GM12865 (cell line): ENCODE data around the gene JKAMP.

ENCODE experiments used
- DNase-seq: peaks from one replicate; pipeline ENCODE4 v3.0.0; 2010; ENCODE audit warnings: low read depth
- H3K4me3 ChIP-seq: 2 replicates; pipeline ENCODE4 v1.5.1; 2011; ENCODE audit warnings: mild to moderate bottlenecking, low read depth, low read length, control low read depth
- TF ChIP-seq, protein P1 (sequence below): IDR thresholded peaks from 2 replicates; pipeline ENCODE4 v1.5.1; 2011; ENCODE audit warnings: low read length, control low read depth, low read depth, inconsistent platforms; ENCODE audit not compliant: insufficient read depth; ENCODE audit errors: missing control alignments

Gene JKAMP

DNA sequence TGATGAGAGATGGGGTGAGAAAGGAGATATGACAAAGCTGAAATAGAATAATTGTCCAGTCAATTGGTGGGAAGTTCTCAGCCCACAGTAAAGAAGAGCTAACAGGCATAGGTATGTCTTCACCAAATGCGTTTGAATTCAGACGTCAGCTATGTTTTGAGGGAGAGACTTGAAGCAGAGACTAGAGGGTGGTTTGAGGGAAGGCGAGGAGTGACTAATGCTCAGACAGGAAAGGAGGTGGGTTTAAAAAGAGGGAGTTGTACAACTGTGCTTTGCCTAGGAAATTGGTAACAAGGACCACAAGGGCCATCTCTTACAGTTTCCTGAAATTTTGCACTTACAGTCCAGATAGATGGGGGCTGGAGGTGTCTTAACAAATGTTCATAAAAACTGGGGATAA, 6.4 kb downstream of the JKAMP start:
- no peak for DNase-seq
- TF ChIP-seq, protein P1, sequence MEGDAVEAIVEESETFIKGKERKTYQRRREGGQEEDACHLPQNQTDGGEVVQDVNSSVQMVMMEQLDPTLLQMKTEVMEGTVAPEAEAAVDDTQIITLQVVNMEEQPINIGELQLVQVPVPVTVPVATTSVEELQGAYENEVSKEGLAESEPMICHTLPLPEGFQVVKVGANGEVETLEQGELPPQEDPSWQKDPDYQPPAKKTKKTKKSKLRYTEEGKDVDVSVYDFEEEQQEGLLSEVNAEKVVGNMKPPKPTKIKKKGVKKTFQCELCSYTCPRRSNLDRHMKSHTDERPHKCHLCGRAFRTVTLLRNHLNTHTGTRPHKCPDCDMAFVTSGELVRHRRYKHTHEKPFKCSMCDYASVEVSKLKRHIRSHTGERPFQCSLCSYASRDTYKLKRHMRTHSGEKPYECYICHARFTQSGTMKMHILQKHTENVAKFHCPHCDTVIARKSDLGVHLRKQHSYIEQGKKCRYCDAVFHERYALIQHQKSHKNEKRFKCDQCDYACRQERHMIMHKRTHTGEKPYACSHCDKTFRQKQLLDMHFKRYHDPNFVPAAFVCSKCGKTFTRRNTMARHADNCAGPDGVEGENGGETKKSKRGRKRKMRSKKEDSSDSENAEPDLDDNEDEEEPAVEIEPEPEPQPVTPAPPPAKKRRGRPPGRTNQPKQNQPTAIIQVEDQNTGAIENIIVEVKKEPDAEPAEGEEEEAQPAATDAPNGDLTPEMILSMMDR = no peak
- no peak overlapping the region for H3K4me3 ChIP-seq

DNA sequence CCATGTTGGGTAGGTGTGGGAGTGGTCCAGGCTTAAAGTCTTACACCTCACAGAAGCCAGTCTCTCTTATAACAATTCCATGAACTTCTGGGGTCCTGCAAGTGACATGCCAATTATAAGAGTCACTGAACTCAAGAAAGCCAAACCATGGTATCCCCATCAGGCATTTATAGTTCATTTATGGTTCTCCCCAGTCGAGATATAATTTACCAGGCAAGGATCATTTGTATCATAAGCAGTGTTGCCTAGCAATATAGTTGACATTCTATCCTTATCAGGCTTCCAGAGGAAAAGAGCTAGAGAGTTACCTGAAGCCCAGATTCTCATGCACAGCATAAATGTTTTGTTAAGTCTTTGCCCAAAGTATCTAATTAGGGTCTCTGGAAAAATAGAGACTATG, 8.1 kb downstream of the JKAMP start:
- H3K4me3 ChIP-seq = no peak overlapping the region
- no peak for DNase-seq
- TF ChIP-seq, protein P1 = no peak

DNA sequence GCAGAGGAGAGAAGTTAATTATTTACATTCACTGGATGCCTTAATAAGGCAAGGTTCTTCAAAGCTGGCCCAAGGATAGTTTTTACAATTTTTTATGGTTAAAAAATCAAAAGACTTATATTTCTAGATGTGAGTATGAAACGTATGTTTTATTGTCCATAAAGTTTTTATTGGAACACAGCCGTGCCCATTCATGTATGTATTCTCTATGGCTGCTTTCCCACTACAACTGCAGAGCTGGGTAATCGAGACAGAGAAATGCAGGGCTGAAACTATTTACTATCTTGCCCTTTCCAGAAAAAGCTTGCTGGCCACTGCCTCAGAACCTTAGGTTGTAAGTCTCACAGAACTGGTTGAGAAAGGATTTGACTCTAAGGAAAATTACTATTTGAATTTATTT, 16.4 kb downstream of the JKAMP start:
- H3K4me3 ChIP-seq = no peak overlapping the region
- no peak for DNase-seq
- TF ChIP-seq, protein P1 = no peak

DNA sequence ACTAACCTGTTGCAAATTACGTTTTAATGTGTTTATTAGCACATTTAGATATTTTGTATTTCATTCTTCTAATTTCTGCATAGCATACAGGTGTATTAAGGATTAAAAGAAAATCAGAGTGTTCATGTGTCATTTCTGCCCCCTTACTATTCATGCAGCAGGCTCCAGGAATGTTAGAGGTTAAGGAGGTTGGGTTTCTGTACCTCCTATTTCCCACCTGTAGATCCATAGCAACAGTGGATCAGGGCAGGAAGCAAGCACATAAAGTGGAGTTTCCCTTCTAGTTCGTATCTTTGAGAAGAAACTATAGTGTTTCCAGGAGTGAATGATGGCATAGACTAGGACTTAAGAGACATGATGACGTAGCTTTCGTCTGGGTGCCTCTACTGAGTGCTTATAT, 18.9 kb downstream of the JKAMP start:
- H3K4me3 ChIP-seq = no peak overlapping the region
- TF ChIP-seq, protein P1 = no peak

DNA sequence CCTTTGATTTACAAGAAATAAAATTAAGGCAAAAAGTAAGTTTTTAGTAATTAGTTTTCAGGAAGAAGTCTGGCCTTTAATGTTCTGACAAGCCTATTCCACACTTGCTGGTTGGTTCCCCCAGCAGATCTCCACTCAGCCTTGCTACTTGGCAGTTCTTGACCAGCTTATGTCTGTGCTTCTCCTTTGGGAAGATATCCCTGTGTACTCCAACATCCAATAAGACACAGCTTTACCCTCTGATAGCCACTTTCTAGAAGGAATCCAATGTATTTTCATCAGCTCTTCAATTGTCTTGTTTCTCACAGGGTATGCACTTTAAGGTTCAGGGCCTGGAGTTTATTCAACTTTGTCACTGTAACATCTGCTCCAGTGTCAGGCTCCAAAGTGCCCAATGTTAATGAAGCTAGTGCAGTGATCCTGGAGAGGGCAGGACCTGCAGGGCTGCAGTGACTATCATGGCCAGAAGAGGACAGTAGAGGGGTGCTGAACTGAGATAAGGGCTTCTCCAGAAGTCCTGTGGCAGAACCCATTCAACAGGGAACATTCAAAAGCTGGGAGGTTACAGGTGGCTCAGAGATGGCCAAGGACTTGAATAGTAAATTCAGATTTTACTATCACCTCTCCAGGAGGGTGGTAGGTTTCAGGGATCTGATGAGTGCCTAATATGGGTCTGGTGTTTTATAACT, 22.9 kb downstream of the JKAMP start:
- no peak overlapping the region for H3K4me3 ChIP-seq
- TF ChIP-seq, protein P1 = peak; percentile 93
- DNase-seq = peak; percentile 55

More for the DNA sequence above, 18.9 kb downstream of the JKAMP start:
- DNase-seq = no peak

DNA sequence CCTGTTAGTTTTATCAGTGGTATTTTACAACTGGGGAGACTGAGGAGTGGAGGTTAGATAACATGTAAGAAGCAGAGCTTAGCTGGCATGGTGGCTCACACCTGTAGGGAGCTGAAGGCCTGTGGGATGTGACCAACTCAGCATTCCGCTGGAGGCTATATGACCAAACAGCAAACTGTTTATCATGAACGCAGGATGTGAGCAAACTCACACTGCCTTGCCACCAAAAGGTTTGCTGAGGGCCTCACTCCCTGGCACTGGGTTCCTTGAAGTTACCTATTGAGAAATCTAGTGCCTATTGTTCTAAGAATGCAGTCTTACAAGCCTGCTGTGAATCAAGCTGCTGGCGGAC, 23.4 kb downstream of the JKAMP start:
- H3K4me3 ChIP-seq = no peak overlapping the region
- TF ChIP-seq, protein P1 = no peak
- no peak for DNase-seq

DNA sequence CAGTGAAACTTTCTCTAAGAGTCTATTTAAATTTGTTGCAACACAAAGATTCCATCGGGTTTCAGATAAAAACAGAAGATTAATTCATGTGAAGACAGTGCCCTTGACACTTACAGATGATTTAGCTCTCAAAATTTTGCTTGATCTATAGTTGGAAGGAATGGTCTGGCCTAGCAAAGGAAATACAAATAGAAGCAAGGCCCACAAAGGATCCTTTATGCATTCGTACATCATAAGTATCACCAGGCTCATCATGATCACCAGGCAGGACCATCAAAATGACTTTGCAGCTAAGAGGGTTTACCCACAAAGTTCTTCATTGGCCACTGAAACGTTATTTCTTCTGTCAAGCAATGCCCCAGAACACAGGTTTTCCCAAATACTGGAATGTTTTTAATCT, 24.8 kb downstream of the JKAMP start:
- no peak for DNase-seq
- TF ChIP-seq, protein P1 = no peak
- no peak overlapping the region for H3K4me3 ChIP-seq
